Ovary (tissue), 9 donors: ENCODE data around the gene TCP11L1. TPM values are rescaled to one million over a fixed set of nuclear protein-coding genes. Genes with fewer than 3 reads are reported as not detected.

Experiments
- DNase-seq, 5 donors: peaks; one replicate each; pipeline ENCODE4 v3.0.0-alpha.2; 2019 to 2020
- H3K27ac ChIP-seq, 2 donors: fragments of 200-600 bp; one replicate each; pipeline versions ENCODE4 v1.5.1 to v1.8.0; 2019 to 2022
- H3K27me3 ChIP-seq: fragments of 200-600 bp; one replicate; pipeline ENCODE4 v1.8.0; 2022
- H3K36me3 ChIP-seq: fragments of 200-600 bp; sonication (generic); one replicate; pipeline ENCODE4 v1.5.1; 2019
- H3K4me1 ChIP-seq: one replicate; pipeline ENCODE4 v1.8.1; 2013; ENCODE audit warnings: mild to moderate bottlenecking, moderate library complexity; ENCODE audit not compliant: insufficient read depth
- H3K4me3 ChIP-seq: fragments of 200-600 bp; sonication (generic); one replicate; pipeline ENCODE4 v1.5.1; 2017
- H3K9me3 ChIP-seq, 2 donors: fragments of 200-600 bp in 1 of 2; sonication (generic) in 1 of 2; one replicate each; pipeline versions ENCODE4 v1.5.1 to v1.8.1; 2013 to 2019; ENCODE audit warnings: mild to moderate bottlenecking in 1 of 2, moderate library complexity in 1 of 2
- CTCF ChIP-seq, 3 donors: fragments of 450-650 bp in 2 of 3; fragments of 200-600 bp in 1 of 3; IDR thresholded peaks; one replicate each; pipeline versions ENCODE4 v1.5.1 to v1.8.0; 2016 to 2022; ENCODE audit warnings: antibody characterized with exemption in 3 of 3, mild to moderate bottlenecking in 1 of 3
- EP300 ChIP-seq: sonication (generic); formaldehyde crosslinking; IDR thresholded peaks from one replicate; pipeline ENCODE4 v1.6.1; 2017; ENCODE audit warnings: antibody characterized with exemption
- POLR2A ChIP-seq: fragments of 450-650 bp; IDR thresholded peaks from one replicate; pipeline ENCODE4 v1.6.1; 2017; ENCODE audit warnings: antibody characterized with exemption, mild to moderate bottlenecking, moderate library complexity
- WGBS, 3 donors: extraction: QIAGEN DNeasy Blood & Tissue Kit in 1 of 3; methylation state at CpG; one replicate each; pipeline versions ENCODE4 v1.1.5 to v1.1.7; 2013 to 2017; 5-methylcytosine and 5-hydroxymethylcytosine counted together
- intact Hi-C, 4 donors: fragments of 100-400 bp; cut with DNase I; formaldehyde crosslinking; loops; one replicate each; pipeline versions ENCODE4 v1.11.0 to v1.15.1; 2022 to 2023
- polyA plus RNA-seq, 2 donors: library from polyadenylated mRNA; stranded (reverse); fragments of 200-250 nt in 1 of 2; fragments of 350-450 nt in 1 of 2; fragmentation: Illumina TruSeq in 1 of 2; extraction: RNeasy Lipid Tissue Mini Kit (QIAGEN cat#74804) in 1 of 2; gene quantifications; one replicate each; pipeline ENCODE4 v1.2.3, GENCODE V29; 2013 to 2014
- total RNA-seq, 7 donors: library from RNA; depleted of rRNA in 2 of 7; stranded (reverse); fragments of >200 nt in 2 of 7; fragmentation: NEBNext Ultra II Directional in 3 of 7; extraction: Animal tissue kit (Norgen Biotek cat#: 25700) in 3 of 7; gene quantifications; one replicate each; pipeline versions ENCODE4 v1.1.0 to v1.2.4, GENCODE V29; 2016 to 2023
- donor health status: DM: no; HTN: no; CAD: no; lungs with moderate emphysema.
- donor health status: DM: no; HTN: no; CAD: no.
- donor health status: Bipolar disorder and iron deficiency.
- donor health status: DM: yes; HTN: yes; CAD: no.
- donor health status: DM: no; HTN: no; CAD: no.
- donor health status: DM: yes; HTN: yes; CAD: no.

The TCP11L1 gene
- total and polyA plus RNA-seq, 9 donors: 4.4 to 23.4 (median 14.3) TPM

GRCh38 chr11:33001281-33001680, 38.1 kb upstream of the TCP11L1 start:
- Histone ChIP-seq H3K9me3 (no peaks in the 10 kb centered on the region), H3K36me3 (no peaks in the 10 kb centered on the region), H3K4me1 (no peaks in the 10 kb centered on the region), H3K27ac (no peak overlapping the region), H3K4me3 (no peak overlapping the region), H3K27me3 (no peaks in the 10 kb centered on the region)
- 77 to 93% (median 81%) methylated on average over 6 of the region's 6 CpGs for WGBS, 3 donors
- no peak for DNase-seq
- TF ChIP-seq EP300 (no peak), CTCF (IDR thresholded peaks at IDR 0.05) (no peak), POLR2A (no peak)
- intact Hi-C loops: no loop called here

DNA sequence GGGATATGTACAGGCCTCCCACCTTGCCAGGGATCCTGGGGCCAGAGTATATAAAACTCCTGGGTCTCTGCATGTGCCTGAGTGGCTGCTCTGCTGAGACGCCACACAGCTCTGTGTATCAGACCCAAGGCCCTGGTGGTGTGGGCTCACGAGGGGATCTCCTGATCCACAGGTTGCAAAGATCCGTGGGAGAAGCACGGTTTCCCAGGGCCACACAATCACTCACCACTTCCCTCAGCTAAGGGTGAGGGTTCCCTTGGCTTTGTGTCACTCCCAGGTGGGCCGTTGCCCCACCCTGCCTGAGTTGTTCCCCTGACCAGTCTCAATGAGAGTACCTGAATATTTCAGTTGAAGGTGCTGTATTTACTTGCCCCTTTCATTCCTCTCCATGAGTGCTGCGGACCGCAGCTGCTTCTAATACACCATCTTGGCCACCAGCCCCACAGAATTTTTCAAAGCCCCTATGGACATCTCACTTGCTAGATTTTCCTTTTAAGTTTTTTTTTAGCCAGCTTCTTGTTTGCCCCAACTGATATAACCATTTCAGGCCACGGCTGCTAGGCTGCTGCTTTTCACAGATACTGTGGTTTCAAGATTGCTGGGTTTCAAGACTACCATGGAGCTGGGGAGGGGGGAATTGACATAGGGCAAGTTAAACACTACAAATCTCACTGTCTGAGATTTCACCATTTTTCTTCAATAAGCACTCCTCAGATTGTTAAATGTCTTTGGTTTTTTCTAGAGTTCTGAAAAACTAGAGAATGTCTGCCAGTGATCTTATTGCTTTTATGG, 37.4 kb upstream of the TCP11L1 start:
- no peaks in the 10 kb centered on the region for H3K9me3 ChIP-seq
- no peak for TF ChIP-seq POLR2A
- intact Hi-C loops: no loop called here
- H3K27ac ChIP-seq: no peak overlapping the region
- 84 to 87% (median 85%) methylated on average over 8 of the region's 8 CpGs for WGBS, 3 donors
- H3K36me3 ChIP-seq: no peaks in the 10 kb centered on the region
- H3K27me3 ChIP-seq: no peaks in the 10 kb centered on the region
- no peak for DNase-seq
- H3K4me3 ChIP-seq: no peak overlapping the region
- no peaks in the 10 kb centered on the region for H3K4me1 ChIP-seq

- no peaks in the 10 kb centered on the region for H3K27me3 ChIP-seq
- no peak overlapping the region for H3K4me3 ChIP-seq
- no peak for DNase-seq
- no peaks in the 10 kb centered on the region for H3K4me1 ChIP-seq
- TF ChIP-seq EP300 (no peak), CTCF (IDR thresholded peaks at IDR 0.05) (no peak), POLR2A (no peak)
- 59 to 66% (median 63%) methylated on average over 2 of the region's 2 CpGs for WGBS, 3 donors
- intact Hi-C loops: no loop called here
- H3K27ac ChIP-seq: no peak overlapping the region
- no peaks in the 10 kb centered on the region for H3K9me3 ChIP-seq
- no peaks in the 10 kb centered on the region for H3K36me3 ChIP-seq
Observed at GRCh38 chr11:33005175-33005574, 34.2 kb upstream of the TCP11L1 start.

DNA sequence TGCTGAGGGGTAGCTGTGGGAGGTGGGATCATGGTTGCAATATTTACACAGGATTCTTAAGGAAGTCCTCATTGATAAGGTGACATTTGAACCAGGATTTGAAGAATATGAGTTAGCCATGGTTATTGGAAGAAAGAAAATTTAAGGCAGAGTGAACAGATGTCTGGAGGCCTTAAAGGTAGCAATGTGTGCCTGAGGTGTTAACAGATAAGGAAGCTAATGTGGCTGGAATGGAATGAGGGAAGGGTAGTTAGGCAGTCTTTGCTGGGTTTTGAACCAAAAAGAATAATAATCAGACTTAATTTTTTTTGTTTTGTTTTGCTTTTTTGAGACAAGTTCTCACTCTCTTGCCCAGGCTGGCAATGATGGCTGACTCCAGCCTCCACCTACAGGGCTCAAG, 33.4 kb upstream of the TCP11L1 start:
- no peak for DNase-seq

More for the DNA sequence above, 33.4 kb upstream of the TCP11L1 start:
- Histone ChIP-seq H3K27me3 (no peaks in the 10 kb centered on the region), H3K4me1 (no peaks in the 10 kb centered on the region), H3K4me3 (no peak overlapping the region), H3K36me3 (no peaks in the 10 kb centered on the region), H3K9me3 (no peaks in the 10 kb centered on the region), H3K27ac (no peak overlapping the region)
- TF ChIP-seq POLR2A (no peak), EP300 (no peak), CTCF (IDR thresholded peaks at IDR 0.05) (no peak)
- intact Hi-C loops: no loop called here
